Measurements from ENCODE around the gene COL7A1.
"Not testable (repeated sequence)": the region's sequence is repeated elsewhere in the genome, so short reads cannot be mapped to it uniquely, and the experiment has no call there.

- not testable (repeated sequence) for TF ChIP-seq CTCF (IDR thresholded peaks at IDR 0.05 in 8 of 11, conservative IDR thresholded peaks at IDR 0.05 in 3 of 11); POLR2A (IDR thresholded peaks at IDR 0.05); POLR2AphosphoS5 (IDR thresholded peaks at IDR 0.05)
These were observed 64.4 kb downstream of the COL7A1 start for GRCh38 chr3:48530701-48531100.
